HepG2 (cell line): ENCODE data around the gene FGD6. TPM values are rescaled to one million over a fixed set of nuclear protein-coding genes. Genes with fewer than 3 reads are reported as not detected.
A peak's percentile ranks its signal among the peaks of the same experiment; 100 is the strongest.

Experiments used
- DNMT3B ChIP-seq: conservative IDR thresholded peaks from 2 replicates; pipeline ENCODE4 v1.6.1; 2016; ENCODE audit warnings: missing biosample characterization, control low read depth
- MTA3 ChIP-seq: sonication (generic); formaldehyde crosslinking; IDR thresholded peaks from 2 replicates; pipeline ENCODE4 v1.4.0; 2020; ENCODE audit warnings: missing genetic modification reagents
- ZNF260 ChIP-seq: sonication (generic); formaldehyde crosslinking; IDR thresholded peaks from 2 replicates; pipeline ENCODE4 v1.4.0; 2020; ENCODE audit warnings: missing genetic modification reagents, low read depth, mild to moderate bottlenecking, borderline replicate concordance
- ZNF282 ChIP-seq: fragments of 450-650 bp; IDR thresholded peaks from 2 replicates; pipeline ENCODE4 v1.6.1; 2018; ENCODE audit not compliant: partially characterized antibody
- ZNF549 ChIP-seq: sonication (generic); formaldehyde crosslinking; IDR thresholded peaks from 2 replicates; pipeline ENCODE4 v1.5.0; 2020; ENCODE audit warnings: missing genetic modification reagents
- ZNF773 ChIP-seq: sonication (generic); formaldehyde crosslinking; IDR thresholded peaks from 2 replicates; pipeline ENCODE4 v1.4.0; 2020; ENCODE audit warnings: missing genetic modification reagents, borderline replicate concordance
- polyA plus RNA-seq, 8 experiments: library from polyadenylated mRNA; depleted of rRNA in 3 of 8; stranded (reverse) in 7 of 8; unstranded in 1 of 8; fragments of >200 nt; fragmentation: Illumina TruSeq in 4 of 8; extraction: Trizol in 4 of 8; gene quantifications; 2 replicates each; pipeline versions ENCODE4 v1.2.1 to v1.2.3, GENCODE V29; 2011 to 2016; ENCODE audit warnings: low read depth in 4 of 8, missing spikeins in 1 of 8, mixed read lengths in 1 of 8; ENCODE audit not compliant: insufficient read depth in 1 of 8
- total RNA-seq, 5 experiments: library from RNA; depleted of rRNA; stranded (reverse); fragments of >200 nt; fragmentation: Illumina TruSeq; extraction: Trizol; gene quantifications; 2 replicates each; pipeline ENCODE4 v1.2.3, GENCODE V29; 2016; ENCODE audit warnings: low read depth in 1 of 5
- TF ChIP-seq, protein P1 (sequence below), 2 experiments: sonication (generic) in 1 of 2; formaldehyde crosslinking in 1 of 2; IDR thresholded peaks; 2 replicates each; pipeline versions ENCODE4 v1.6.1 to v1.9.0; 2014 to 2022; ENCODE audit warnings: antibody characterized with exemption in 1 of 2, borderline replicate concordance in 1 of 2, inconsistent platforms in 1 of 2, low read depth in 1 of 2, missing genetic modification reagents in 1 of 2
- TF ChIP-seq, protein P2 (sequence below): sonication (generic); formaldehyde crosslinking; IDR thresholded peaks from 2 replicates; pipeline ENCODE4 v1.5.0; 2020; ENCODE audit warnings: mild to moderate bottlenecking, missing genetic modification reagents, borderline replicate concordance
- TF ChIP-seq, protein P3 (sequence below): sonication (generic); formaldehyde crosslinking; IDR thresholded peaks from 2 replicates; pipeline ENCODE4 v1.5.0; 2020; ENCODE audit warnings: mild to moderate bottlenecking, missing genetic modification reagents, borderline replicate concordance

Gene FGD6
- total and polyA plus RNA-seq, 2 of the 13 experiments (the other 11 are each of a cell fraction or from before 2014, with no cell fraction given): 2.2 to 4.3 TPM

GRCh38 chr12:95217377-95218149, at the start of gene FGD6, which contains the start of gene VEZT (continued):
- TF ChIP-seq, protein P1, sequence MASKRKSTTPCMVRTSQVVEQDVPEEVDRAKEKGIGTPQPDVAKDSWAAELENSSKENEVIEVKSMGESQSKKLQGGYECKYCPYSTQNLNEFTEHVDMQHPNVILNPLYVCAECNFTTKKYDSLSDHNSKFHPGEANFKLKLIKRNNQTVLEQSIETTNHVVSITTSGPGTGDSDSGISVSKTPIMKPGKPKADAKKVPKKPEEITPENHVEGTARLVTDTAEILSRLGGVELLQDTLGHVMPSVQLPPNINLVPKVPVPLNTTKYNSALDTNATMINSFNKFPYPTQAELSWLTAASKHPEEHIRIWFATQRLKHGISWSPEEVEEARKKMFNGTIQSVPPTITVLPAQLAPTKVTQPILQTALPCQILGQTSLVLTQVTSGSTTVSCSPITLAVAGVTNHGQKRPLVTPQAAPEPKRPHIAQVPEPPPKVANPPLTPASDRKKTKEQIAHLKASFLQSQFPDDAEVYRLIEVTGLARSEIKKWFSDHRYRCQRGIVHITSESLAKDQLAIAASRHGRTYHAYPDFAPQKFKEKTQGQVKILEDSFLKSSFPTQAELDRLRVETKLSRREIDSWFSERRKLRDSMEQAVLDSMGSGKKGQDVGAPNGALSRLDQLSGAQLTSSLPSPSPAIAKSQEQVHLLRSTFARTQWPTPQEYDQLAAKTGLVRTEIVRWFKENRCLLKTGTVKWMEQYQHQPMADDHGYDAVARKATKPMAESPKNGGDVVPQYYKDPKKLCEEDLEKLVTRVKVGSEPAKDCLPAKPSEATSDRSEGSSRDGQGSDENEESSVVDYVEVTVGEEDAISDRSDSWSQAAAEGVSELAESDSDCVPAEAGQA (IDR thresholded peaks at IDR 0.05; ENCODE audit: low read depth): peak; percentile 94
- TF ChIP-seq, protein P1 (CRISPR knock-in tag; IDR thresholded peaks at IDR 0.05; ENCODE audit: borderline replicate concordance): no peak
- 0 out of 2 replicates have a peak, but pooled peaks have one; percentile 49 for TF ChIP-seq ZNF549 (CRISPR knock-in tag)
- TF ChIP-seq, protein P2, sequence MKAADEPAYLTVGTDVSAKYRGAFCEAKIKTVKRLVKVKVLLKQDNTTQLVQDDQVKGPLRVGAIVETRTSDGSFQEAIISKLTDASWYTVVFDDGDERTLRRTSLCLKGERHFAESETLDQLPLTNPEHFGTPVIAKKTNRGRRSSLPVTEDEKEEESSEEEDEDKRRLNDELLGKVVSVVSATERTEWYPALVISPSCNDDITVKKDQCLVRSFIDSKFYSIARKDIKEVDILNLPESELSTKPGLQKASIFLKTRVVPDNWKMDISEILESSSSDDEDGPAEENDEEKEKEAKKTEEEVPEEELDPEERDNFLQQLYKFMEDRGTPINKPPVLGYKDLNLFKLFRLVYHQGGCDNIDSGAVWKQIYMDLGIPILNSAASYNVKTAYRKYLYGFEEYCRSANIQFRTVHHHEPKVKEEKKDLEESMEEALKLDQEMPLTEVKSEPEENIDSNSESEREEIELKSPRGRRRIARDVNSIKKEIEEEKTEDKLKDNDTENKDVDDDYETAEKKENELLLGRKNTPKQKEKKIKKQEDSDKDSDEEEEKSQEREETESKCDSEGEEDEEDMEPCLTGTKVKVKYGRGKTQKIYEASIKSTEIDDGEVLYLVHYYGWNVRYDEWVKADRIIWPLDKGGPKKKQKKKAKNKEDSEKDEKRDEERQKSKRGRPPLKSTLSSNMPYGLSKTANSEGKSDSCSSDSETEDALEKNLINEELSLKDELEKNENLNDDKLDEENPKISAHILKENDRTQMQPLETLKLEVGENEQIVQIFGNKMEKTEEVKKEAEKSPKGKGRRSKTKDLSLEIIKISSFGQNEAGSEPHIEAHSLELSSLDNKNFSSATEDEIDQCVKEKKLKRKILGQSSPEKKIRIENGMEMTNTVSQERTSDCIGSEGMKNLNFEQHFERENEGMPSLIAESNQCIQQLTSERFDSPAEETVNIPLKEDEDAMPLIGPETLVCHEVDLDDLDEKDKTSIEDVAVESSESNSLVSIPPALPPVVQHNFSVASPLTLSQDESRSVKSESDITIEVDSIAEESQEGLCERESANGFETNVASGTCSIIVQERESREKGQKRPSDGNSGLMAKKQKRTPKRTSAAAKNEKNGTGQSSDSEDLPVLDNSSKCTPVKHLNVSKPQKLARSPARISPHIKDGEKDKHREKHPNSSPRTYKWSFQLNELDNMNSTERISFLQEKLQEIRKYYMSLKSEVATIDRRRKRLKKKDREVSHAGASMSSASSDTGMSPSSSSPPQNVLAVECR: peak; percentile 81
- no peak for TF ChIP-seq MTA3
- TF ChIP-seq DNMT3B (CRISPR knock-in tag): no peak
- TF ChIP-seq, protein P3, sequence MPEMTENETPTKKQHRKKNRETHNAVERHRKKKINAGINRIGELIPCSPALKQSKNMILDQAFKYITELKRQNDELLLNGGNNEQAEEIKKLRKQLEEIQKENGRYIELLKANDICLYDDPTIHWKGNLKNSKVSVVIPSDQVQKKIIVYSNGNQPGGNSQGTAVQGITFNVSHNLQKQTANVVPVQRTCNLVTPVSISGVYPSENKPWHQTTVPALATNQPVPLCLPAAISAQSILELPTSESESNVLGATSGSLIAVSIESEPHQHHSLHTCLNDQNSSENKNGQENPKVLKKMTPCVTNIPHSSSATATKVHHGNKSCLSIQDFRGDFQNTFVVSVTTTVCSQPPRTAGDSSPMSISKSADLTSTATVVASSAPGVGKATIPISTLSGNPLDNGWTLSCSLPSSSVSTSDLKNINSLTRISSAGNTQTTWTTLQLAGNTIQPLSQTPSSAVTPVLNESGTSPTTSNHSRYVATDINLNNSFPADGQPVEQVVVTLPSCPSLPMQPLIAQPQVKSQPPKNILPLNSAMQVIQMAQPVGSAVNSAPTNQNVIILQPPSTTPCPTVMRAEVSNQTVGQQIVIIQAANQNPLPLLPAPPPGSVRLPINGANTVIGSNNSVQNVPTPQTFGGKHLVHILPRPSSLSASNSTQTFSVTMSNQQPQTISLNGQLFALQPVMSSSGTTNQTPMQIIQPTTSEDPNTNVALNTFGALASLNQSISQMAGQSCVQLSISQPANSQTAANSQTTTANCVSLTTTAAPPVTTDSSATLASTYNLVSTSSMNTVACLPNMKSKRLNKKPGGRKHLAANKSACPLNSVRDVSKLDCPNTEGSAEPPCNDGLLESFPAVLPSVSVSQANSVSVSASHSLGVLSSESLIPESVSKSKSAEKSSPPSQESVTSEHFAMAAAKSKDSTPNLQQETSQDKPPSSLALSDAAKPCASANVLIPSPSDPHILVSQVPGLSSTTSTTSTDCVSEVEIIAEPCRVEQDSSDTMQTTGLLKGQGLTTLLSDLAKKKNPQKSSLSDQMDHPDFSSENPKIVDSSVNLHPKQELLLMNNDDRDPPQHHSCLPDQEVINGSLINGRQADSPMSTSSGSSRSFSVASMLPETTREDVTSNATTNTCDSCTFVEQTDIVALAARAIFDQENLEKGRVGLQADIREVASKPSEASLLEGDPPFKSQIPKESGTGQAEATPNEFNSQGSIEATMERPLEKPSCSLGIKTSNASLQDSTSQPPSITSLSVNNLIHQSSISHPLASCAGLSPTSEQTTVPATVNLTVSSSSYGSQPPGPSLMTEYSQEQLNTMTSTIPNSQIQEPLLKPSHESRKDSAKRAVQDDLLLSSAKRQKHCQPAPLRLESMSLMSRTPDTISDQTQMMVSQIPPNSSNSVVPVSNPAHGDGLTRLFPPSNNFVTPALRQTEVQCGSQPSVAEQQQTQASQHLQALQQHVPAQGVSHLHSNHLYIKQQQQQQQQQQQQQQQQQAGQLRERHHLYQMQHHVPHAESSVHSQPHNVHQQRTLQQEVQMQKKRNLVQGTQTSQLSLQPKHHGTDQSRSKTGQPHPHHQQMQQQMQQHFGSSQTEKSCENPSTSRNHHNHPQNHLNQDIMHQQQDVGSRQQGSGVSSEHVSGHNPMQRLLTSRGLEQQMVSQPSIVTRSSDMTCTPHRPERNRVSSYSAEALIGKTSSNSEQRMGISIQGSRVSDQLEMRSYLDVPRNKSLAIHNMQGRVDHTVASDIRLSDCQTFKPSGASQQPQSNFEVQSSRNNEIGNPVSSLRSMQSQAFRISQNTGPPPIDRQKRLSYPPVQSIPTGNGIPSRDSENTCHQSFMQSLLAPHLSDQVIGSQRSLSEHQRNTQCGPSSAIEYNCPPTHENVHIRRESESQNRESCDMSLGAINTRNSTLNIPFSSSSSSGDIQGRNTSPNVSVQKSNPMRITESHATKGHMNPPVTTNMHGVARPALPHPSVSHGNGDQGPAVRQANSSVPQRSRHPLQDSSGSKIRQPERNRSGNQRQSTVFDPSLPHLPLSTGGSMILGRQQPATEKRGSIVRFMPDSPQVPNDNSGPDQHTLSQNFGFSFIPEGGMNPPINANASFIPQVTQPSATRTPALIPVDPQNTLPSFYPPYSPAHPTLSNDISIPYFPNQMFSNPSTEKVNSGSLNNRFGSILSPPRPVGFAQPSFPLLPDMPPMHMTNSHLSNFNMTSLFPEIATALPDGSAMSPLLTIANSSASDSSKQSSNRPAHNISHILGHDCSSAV (CRISPR knock-in tag): 0 out of 2 replicates have a peak, but pooled peaks have one; percentile 29
- TF ChIP-seq ZNF260 (CRISPR knock-in tag): no peak
- TF ChIP-seq ZNF773 (CRISPR knock-in tag): no peak
- TF ChIP-seq ZNF282: no peak
